Vagina (tissue), 2 donors: ENCODE data around the gene MICAL2.

Experiments
- POLR2A ChIP-seq, 2 donors: fragments of 450-650 bp; IDR thresholded peaks; one replicate each; pipeline ENCODE4 v1.6.1; 2017; ENCODE audit warnings: antibody characterized with exemption in 2 of 2, mild to moderate bottlenecking in 2 of 2, moderate library complexity in 2 of 2
- TF ChIP-seq, protein P1 (sequence below), 3 experiments: fragments of 450-650 bp in 2 of 3; fragments of 200-600 bp in 1 of 3; sonication (generic) in 1 of 3; IDR thresholded peaks; one replicate each; pipeline ENCODE4 v1.5.1; 2017 to 2019; ENCODE audit warnings: antibody characterized with exemption in 3 of 3, mild to moderate bottlenecking in 2 of 3, moderate library complexity in 2 of 3

DNA sequence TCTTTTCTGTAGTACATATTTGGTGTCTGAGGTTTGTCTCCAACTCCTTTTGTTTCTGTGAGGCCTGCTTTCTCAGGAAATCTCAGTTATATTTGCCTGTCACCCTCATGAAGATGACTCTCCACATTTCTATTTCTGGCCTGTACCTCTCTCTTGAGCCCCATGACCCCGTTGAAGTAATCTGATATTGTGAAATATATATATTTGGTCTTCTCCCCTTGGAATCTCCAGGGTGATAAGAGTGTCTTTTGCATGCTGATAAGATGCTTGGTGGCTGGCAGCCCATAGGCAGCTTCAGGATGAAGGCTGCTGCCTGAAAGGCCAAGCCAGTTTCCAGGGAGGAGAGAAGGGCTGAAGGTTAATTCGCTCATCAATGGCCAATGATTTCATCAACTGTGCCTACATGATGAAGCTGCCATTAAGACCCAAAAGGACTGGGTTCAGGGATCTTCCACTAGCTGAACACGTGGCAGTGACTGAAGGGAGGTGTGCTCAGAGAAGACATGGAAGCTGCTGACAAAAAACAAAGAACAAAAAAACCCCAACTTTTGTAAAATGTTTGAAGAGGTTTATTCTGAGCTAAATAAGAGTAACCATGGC, 67.4 kb downstream of the MICAL2 start:
- TF ChIP-seq, protein P1, sequence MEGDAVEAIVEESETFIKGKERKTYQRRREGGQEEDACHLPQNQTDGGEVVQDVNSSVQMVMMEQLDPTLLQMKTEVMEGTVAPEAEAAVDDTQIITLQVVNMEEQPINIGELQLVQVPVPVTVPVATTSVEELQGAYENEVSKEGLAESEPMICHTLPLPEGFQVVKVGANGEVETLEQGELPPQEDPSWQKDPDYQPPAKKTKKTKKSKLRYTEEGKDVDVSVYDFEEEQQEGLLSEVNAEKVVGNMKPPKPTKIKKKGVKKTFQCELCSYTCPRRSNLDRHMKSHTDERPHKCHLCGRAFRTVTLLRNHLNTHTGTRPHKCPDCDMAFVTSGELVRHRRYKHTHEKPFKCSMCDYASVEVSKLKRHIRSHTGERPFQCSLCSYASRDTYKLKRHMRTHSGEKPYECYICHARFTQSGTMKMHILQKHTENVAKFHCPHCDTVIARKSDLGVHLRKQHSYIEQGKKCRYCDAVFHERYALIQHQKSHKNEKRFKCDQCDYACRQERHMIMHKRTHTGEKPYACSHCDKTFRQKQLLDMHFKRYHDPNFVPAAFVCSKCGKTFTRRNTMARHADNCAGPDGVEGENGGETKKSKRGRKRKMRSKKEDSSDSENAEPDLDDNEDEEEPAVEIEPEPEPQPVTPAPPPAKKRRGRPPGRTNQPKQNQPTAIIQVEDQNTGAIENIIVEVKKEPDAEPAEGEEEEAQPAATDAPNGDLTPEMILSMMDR (IDR thresholded peaks at IDR 0.05) = no peak
- no peak for TF ChIP-seq POLR2A (IDR thresholded peaks at IDR 0.05)
